Measurements from ENCODE around the gene PDE11A. TPM values are rescaled to one million over a fixed set of nuclear protein-coding genes. Genes with fewer than 3 reads are reported as not detected.

Gene PDE11A
- total and polyA plus RNA-seq, 2 of the 8 experiments (the other 6 are each of a cell fraction or from before 2014, with no cell fraction given): 0.19 to 0.23 TPM

GRCh38 chr2:178072383-178073301 lies at the start of gene PDE11A (continued):
- no peak for TF ChIP-seq JUN (IDR thresholded peaks at IDR 0.05; ENCODE audit: low read depth, low read length)
- TF ChIP-seq KDM1A (IDR thresholded peaks at IDR 0.05; ENCODE audit: borderline replicate concordance, low read length): peak; percentile 79

All from H1 (cell line).